Measurements from ENCODE around the gene EIF2D. TPM values are rescaled to one million over a fixed set of nuclear protein-coding genes. Genes with fewer than 3 reads are reported as not detected.
A peak's percentile ranks its signal among the peaks of the same experiment; 100 is the strongest.

EIF2D gene
- total RNA-seq: 38.3 TPM

GRCh38 chr1:206612129-206612876 is at the start of gene EIF2D:
TSS of gene EIF2D (minus strand) at chr1:206612465. CDS start at chr1:206612342, 123 bp downstream.
- H3K9me3 ChIP-seq (ENCODE audit: low read depth, low read length): no peaks in the 10 kb centered on the region
- H3K4me1 ChIP-seq (ENCODE audit: insufficient read depth, low read length): peaks cover 19% of the 10 kb centered on the region
- H3K27me3 ChIP-seq (ENCODE audit: insufficient read depth, low read length): no peaks in the 10 kb centered on the region
- peak within 1 kb of the TSS; percentile 74 for H3K4me3 ChIP-seq (ENCODE audit: low read length)

- peaks cover 15% of the 10 kb centered on the region for H3K27me3 ChIP-seq (ENCODE audit: insufficient read depth, low read length)
- no peak overlapping the region for H3K4me3 ChIP-seq (ENCODE audit: low read length)
Observed at GRCh38 chr1:206661161-206661820, 49.0 kb upstream of the EIF2D start.

GRCh38 chr1:206660136-206660535 is 47.9 kb upstream of the EIF2D start:
- peaks cover 15% of the 10 kb centered on the region for H3K27me3 ChIP-seq (ENCODE audit: insufficient read depth, low read length)
- no peak overlapping the region for H3K4me3 ChIP-seq (ENCODE audit: low read length)
- H3K9me3 ChIP-seq (ENCODE audit: low read depth, low read length): no peaks in the 10 kb centered on the region
- H3K4me1 ChIP-seq (ENCODE audit: insufficient read depth, low read length): peaks cover 33% of the 10 kb centered on the region

More at GRCh38 chr1:206661161-206661820, 49.0 kb upstream of the EIF2D start:
- Histone ChIP-seq H3K9me3 (ENCODE audit: low read depth, low read length) (no peaks in the 10 kb centered on the region), H3K4me1 (ENCODE audit: insufficient read depth, low read length) (peaks cover 33% of the 10 kb centered on the region)

- no peaks in the 10 kb centered on the region for H3K9me3 ChIP-seq (ENCODE audit: low read depth, low read length)
Observed at GRCh38 chr1:206658981-206659273, 46.7 kb upstream of the EIF2D start.

GRCh38 chr1:206658264-206658980 is 46.2 kb upstream of the EIF2D start:
- no peaks in the 10 kb centered on the region for H3K9me3 ChIP-seq (ENCODE audit: low read depth, low read length)
- H3K4me1 ChIP-seq (ENCODE audit: insufficient read depth, low read length): peaks cover 24% of the 10 kb centered on the region
- H3K4me3 ChIP-seq (ENCODE audit: low read length): no peak overlapping the region
- peaks cover 11% of the 10 kb centered on the region for H3K27me3 ChIP-seq (ENCODE audit: insufficient read depth, low read length)

More at GRCh38 chr1:206658981-206659273, 46.7 kb upstream of the EIF2D start:
- H3K27me3 ChIP-seq (ENCODE audit: insufficient read depth, low read length): peaks cover 15% of the 10 kb centered on the region
- no peak overlapping the region for H3K4me3 ChIP-seq (ENCODE audit: low read length)
- H3K4me1 ChIP-seq (ENCODE audit: insufficient read depth, low read length): peaks cover 29% of the 10 kb centered on the region

- Histone ChIP-seq H3K4me3 (ENCODE audit: low read length) (no peak overlapping the region), H3K4me1 (ENCODE audit: insufficient read depth, low read length) (peaks cover 17% of the 10 kb centered on the region), H3K9me3 (ENCODE audit: low read depth, low read length) (no peaks in the 10 kb centered on the region), H3K27me3 (ENCODE audit: insufficient read depth, low read length) (peaks cover 7% of the 10 kb centered on the region)
Observed at GRCh38 chr1:206657751-206658150, 45.5 kb upstream of the EIF2D start.

GRCh38 chr1:206656936-206657335 is 44.7 kb upstream of the EIF2D start:
- Histone ChIP-seq H3K4me3 (ENCODE audit: low read length) (no peak overlapping the region), H3K27me3 (ENCODE audit: insufficient read depth, low read length) (peaks cover 7% of the 10 kb centered on the region), H3K9me3 (ENCODE audit: low read depth, low read length) (no peaks in the 10 kb centered on the region), H3K4me1 (ENCODE audit: insufficient read depth, low read length) (peaks cover 13% of the 10 kb centered on the region)

- Histone ChIP-seq H3K4me1 (ENCODE audit: insufficient read depth, low read length) (peaks cover 13% of the 10 kb centered on the region), H3K27me3 (ENCODE audit: insufficient read depth, low read length) (peaks cover 7% of the 10 kb centered on the region), H3K9me3 (ENCODE audit: low read depth, low read length) (no peaks in the 10 kb centered on the region), H3K4me3 (ENCODE audit: low read length) (no peak overlapping the region)
Observed at GRCh38 chr1:206655471-206655882, 43.2 kb upstream of the EIF2D start.

GRCh38 chr1:206654828-206655227 is 42.6 kb upstream of the EIF2D start:
- H3K27me3 ChIP-seq (ENCODE audit: insufficient read depth, low read length): peaks cover 7% of the 10 kb centered on the region
- H3K4me1 ChIP-seq (ENCODE audit: insufficient read depth, low read length): peaks cover 13% of the 10 kb centered on the region
- H3K9me3 ChIP-seq (ENCODE audit: low read depth, low read length): no peaks in the 10 kb centered on the region
- H3K4me3 ChIP-seq (ENCODE audit: low read length): no peak overlapping the region

GRCh38 chr1:206653715-206654459 is 41.6 kb upstream of the EIF2D start:
- H3K27me3 ChIP-seq (ENCODE audit: insufficient read depth, low read length): peaks cover 7% of the 10 kb centered on the region
- no peak overlapping the region for H3K4me3 ChIP-seq (ENCODE audit: low read length)
- peaks cover 13% of the 10 kb centered on the region for H3K4me1 ChIP-seq (ENCODE audit: insufficient read depth, low read length)
- no peaks in the 10 kb centered on the region for H3K9me3 ChIP-seq (ENCODE audit: low read depth, low read length)

GRCh38 chr1:206651958-206652890 is 40.0 kb upstream of the EIF2D start:
- Histone ChIP-seq H3K9me3 (ENCODE audit: low read depth, low read length) (no peaks in the 10 kb centered on the region), H3K4me1 (ENCODE audit: insufficient read depth, low read length) (no peaks in the 10 kb centered on the region), H3K4me3 (ENCODE audit: low read length) (no peak overlapping the region), H3K27me3 (ENCODE audit: insufficient read depth, low read length) (no peaks in the 10 kb centered on the region)

GRCh38 chr1:206651014-206651413 is 38.7 kb upstream of the EIF2D start:
- Histone ChIP-seq H3K27me3 (ENCODE audit: insufficient read depth, low read length) (no peaks in the 10 kb centered on the region), H3K4me1 (ENCODE audit: insufficient read depth, low read length) (no peaks in the 10 kb centered on the region), H3K4me3 (ENCODE audit: low read length) (no peak overlapping the region), H3K9me3 (ENCODE audit: low read depth, low read length) (no peaks in the 10 kb centered on the region)

- Histone ChIP-seq H3K9me3 (ENCODE audit: low read depth, low read length) (no peaks in the 10 kb centered on the region), H3K4me1 (ENCODE audit: insufficient read depth, low read length) (peaks cover 3% of the 10 kb centered on the region), H3K27me3 (ENCODE audit: insufficient read depth, low read length) (no peaks in the 10 kb centered on the region), H3K4me3 (ENCODE audit: low read length) (no peak overlapping the region)
Observed at GRCh38 chr1:206649261-206649921, 37.1 kb upstream of the EIF2D start.
